Measurements from ENCODE around the gene ZNF521.

The ZNF521 gene

DNA sequence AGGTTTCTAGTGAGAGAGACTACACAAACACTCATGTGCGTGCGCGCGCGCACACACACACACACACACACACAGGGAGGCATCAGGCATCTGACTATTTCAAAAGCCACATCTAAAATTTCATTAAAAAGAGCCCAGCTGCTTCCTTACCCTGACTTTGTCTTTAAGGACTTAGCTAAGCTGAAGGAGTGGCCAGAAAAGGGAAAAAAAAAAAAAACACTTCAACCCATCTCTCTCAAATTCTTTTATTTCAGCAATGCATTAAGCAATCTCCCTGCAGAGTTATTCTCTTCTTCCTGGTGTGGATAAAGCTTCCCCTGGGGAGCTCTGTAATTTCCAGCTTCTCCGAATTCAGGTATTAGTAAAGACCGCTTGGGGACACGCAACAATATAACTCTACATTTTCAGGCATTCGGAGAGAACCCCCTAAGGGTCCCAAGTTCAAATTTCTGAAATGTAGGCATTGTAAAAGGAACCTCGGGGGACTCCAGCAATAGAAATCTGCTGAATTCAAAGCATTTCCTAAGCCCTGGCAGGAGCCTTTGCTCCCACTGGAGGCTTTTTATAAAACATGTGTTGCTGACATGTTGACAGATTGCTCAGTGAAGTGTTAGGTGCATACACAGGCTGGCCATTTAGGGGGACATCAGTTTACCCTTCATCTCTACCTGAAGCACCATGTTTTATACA is 67.0 kb downstream of the ZNF521 start:
- TF ChIP-seq TAF1 (IDR thresholded peaks at IDR 0.05; ENCODE audit: borderline replicate concordance, insufficient read depth, low read length) (no peak), POLR2AphosphoS5 (IDR thresholded peaks at IDR 0.05; ENCODE audit: low read depth, low read length) (peak; percentile 33)

DNA sequence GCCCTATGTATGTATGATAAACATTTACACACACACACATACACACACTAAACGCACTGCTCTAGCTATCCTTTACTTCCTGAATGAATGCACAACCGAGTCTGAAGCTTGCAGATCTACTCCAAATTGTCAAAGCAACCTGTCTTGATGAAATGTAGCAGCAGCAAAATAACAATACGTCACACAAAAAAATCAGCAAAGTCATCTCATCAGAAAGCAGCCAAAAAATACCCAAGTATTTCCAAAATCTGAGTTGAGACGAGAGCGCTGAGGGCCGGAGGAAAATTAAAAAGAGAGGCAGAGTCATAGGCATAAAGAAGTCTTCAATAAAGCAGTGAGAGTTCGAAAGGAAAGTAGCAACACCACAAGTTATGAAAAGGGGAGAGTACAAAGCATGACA is 67.7 kb downstream of the ZNF521 start:
- TF ChIP-seq SIN3A (IDR thresholded peaks at IDR 0.05; ENCODE audit: borderline replicate concordance, insufficient read depth, low read length): no peak
- TF ChIP-seq, protein P1, sequence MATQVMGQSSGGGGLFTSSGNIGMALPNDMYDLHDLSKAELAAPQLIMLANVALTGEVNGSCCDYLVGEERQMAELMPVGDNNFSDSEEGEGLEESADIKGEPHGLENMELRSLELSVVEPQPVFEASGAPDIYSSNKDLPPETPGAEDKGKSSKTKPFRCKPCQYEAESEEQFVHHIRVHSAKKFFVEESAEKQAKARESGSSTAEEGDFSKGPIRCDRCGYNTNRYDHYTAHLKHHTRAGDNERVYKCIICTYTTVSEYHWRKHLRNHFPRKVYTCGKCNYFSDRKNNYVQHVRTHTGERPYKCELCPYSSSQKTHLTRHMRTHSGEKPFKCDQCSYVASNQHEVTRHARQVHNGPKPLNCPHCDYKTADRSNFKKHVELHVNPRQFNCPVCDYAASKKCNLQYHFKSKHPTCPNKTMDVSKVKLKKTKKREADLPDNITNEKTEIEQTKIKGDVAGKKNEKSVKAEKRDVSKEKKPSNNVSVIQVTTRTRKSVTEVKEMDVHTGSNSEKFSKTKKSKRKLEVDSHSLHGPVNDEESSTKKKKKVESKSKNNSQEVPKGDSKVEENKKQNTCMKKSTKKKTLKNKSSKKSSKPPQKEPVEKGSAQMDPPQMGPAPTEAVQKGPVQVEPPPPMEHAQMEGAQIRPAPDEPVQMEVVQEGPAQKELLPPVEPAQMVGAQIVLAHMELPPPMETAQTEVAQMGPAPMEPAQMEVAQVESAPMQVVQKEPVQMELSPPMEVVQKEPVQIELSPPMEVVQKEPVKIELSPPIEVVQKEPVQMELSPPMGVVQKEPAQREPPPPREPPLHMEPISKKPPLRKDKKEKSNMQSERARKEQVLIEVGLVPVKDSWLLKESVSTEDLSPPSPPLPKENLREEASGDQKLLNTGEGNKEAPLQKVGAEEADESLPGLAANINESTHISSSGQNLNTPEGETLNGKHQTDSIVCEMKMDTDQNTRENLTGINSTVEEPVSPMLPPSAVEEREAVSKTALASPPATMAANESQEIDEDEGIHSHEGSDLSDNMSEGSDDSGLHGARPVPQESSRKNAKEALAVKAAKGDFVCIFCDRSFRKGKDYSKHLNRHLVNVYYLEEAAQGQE (IDR thresholded peaks at IDR 0.05; ENCODE audit: insufficient read depth in 1 of 2, low read depth in 2 of 2, low read length in 2 of 2): no peak
- no peak for TF ChIP-seq TAF1 (IDR thresholded peaks at IDR 0.05; ENCODE audit: borderline replicate concordance, insufficient read depth, low read length)
- no peak; the same call in 1 of the 2 replicates for TF ChIP-seq POLR2AphosphoS5 (IDR thresholded peaks at IDR 0.05; ENCODE audit: low read depth, low read length)
- no peak for TF ChIP-seq FOXP2 (optimal IDR thresholded peaks at IDR 0.05; ENCODE audit: borderline replicate concordance, extremely low read depth, extremely low read length, insufficient read depth)

GRCh38 chr18:25283781-25284180 is 68.2 kb downstream of the ZNF521 start:
- TF ChIP-seq POLR2AphosphoS5 (IDR thresholded peaks at IDR 0.05; ENCODE audit: low read depth, low read length): no peak; the same call in 1 of the 2 replicates
- TF ChIP-seq, protein P1 (IDR thresholded peaks at IDR 0.05; ENCODE audit: insufficient read depth in 1 of 2, low read depth in 2 of 2, low read length in 2 of 2): peak in 1 of 2 experiments; percentile 30; a peak in 1 of 4 replicates
- TF ChIP-seq SIN3A (IDR thresholded peaks at IDR 0.05; ENCODE audit: borderline replicate concordance, insufficient read depth, low read length): peak; percentile 87; the same call in 1 of the 2 replicates
- peak; percentile 15 for TF ChIP-seq FOXP2 (optimal IDR thresholded peaks at IDR 0.05; ENCODE audit: borderline replicate concordance, extremely low read depth, extremely low read length, insufficient read depth)
- TF ChIP-seq TAF1 (IDR thresholded peaks at IDR 0.05; ENCODE audit: borderline replicate concordance, insufficient read depth, low read length): no peak

DNA sequence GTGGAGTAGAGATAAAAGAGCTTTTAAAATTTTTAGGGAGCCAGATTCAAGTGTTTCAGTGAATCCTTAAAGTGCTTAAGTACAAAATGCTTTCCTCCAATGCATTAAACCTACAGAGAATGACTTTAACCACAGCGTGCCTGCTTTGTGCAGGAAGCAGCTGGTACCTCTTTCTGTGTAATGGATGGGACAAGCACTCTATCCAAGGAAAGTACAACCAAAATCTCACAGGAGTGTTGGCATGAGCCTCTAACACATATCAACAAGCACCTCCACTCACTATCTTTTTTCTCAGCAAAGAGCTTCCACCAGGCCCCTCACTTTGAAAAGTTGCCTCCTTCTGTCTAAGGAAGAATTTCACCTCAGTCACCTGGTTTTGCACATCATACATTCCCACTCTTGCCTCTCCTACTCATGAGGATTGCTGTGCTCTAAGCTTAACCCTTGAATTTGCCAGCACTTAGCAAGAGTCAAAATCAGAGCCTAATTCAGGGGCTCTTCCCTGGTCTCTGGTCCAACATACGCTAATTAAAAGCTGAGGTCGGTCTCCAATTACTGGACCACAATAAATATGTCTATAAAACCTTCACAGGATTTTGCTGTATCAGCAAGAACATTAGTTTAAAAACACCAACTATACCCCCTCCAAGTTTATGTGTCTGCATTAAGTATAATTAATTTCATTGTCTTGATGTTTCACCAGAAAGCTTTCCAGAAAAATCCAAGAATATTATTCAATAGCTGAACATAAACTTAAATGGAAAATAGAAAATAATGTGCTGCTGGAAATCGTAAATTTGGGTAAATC is 68.9 kb downstream of the ZNF521 start:
- no peak for TF ChIP-seq FOXP2 (optimal IDR thresholded peaks at IDR 0.05; ENCODE audit: borderline replicate concordance, extremely low read depth, extremely low read length, insufficient read depth)
- no peak for TF ChIP-seq SIN3A (IDR thresholded peaks at IDR 0.05; ENCODE audit: borderline replicate concordance, insufficient read depth, low read length)
- no peak for TF ChIP-seq POLR2AphosphoS5 (IDR thresholded peaks at IDR 0.05; ENCODE audit: low read depth, low read length)
- no peak for TF ChIP-seq TAF1 (IDR thresholded peaks at IDR 0.05; ENCODE audit: borderline replicate concordance, insufficient read depth, low read length)
- TF ChIP-seq, protein P1 (IDR thresholded peaks at IDR 0.05; ENCODE audit: insufficient read depth in 1 of 2, low read depth in 2 of 2, low read length in 2 of 2): no peak

- TF ChIP-seq FOXP2 (optimal IDR thresholded peaks at IDR 0.05; ENCODE audit: borderline replicate concordance, extremely low read depth, extremely low read length, insufficient read depth) (peak; percentile 48), POLR2AphosphoS5 (IDR thresholded peaks at IDR 0.05; ENCODE audit: low read depth, low read length) (no peak)
Observed at GRCh38 chr18:25282282-25282681, 69.7 kb downstream of the ZNF521 start.

GRCh38 chr18:25281556-25281955 is 70.4 kb downstream of the ZNF521 start:
- TF ChIP-seq, protein P1 (IDR thresholded peaks at IDR 0.05; ENCODE audit: insufficient read depth in 1 of 2, low read depth in 2 of 2, low read length in 2 of 2): no peak
- TF ChIP-seq FOXP2 (optimal IDR thresholded peaks at IDR 0.05; ENCODE audit: borderline replicate concordance, extremely low read depth, extremely low read length, insufficient read depth) (no peak), TAF1 (IDR thresholded peaks at IDR 0.05; ENCODE audit: borderline replicate concordance, insufficient read depth, low read length) (peak; percentile 65; the same call in 1 of the 2 replicates)

Data from PFSK-1 (cell line).